ENCODE data around the gene CC2D2A.
A peak's percentile ranks its signal among the peaks of the same experiment; 100 is the strongest.

DNA sequence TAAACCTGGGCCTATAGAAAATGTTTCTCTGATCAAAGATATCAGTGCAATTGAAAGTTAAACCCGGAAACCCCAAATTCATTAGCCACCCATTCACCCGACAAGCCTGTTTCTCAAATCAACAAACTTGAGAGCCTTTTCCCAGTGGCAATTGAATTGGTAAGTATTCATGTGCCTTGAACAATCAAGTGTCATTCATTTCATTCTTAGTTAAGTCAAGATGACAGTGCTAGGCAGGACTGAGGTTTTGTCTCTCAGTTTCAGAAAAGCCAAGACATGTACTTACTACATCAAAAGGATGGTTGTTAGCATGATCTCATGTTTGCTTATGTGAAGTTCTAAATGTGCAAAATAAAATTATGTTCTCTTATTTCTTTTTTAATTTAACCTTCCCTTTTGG, 32.3 kb downstream of the CC2D2A start:
- TF ChIP-seq, protein P1, sequence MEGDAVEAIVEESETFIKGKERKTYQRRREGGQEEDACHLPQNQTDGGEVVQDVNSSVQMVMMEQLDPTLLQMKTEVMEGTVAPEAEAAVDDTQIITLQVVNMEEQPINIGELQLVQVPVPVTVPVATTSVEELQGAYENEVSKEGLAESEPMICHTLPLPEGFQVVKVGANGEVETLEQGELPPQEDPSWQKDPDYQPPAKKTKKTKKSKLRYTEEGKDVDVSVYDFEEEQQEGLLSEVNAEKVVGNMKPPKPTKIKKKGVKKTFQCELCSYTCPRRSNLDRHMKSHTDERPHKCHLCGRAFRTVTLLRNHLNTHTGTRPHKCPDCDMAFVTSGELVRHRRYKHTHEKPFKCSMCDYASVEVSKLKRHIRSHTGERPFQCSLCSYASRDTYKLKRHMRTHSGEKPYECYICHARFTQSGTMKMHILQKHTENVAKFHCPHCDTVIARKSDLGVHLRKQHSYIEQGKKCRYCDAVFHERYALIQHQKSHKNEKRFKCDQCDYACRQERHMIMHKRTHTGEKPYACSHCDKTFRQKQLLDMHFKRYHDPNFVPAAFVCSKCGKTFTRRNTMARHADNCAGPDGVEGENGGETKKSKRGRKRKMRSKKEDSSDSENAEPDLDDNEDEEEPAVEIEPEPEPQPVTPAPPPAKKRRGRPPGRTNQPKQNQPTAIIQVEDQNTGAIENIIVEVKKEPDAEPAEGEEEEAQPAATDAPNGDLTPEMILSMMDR (IDR thresholded peaks at IDR 0.05; ENCODE audit: poor library complexity, severe bottlenecking): no peak
- TF ChIP-seq TAF1 (IDR thresholded peaks at IDR 0.05; ENCODE audit: low read depth) (no peak), POLR2AphosphoS5 (IDR thresholded peaks at IDR 0.05) (peak; percentile 11), EZH2 (IDR thresholded peaks at IDR 0.05; ENCODE audit: borderline replicate concordance, insufficient read depth, low read length, poor library complexity, severe bottlenecking) (no peak), MXI1 (conservative IDR thresholded peaks at IDR 0.05; ENCODE audit: poor library complexity, severe bottlenecking) (no peak), EP300 (conservative IDR thresholded peaks at IDR 0.05; ENCODE audit: poor library complexity, severe bottlenecking) (peak; percentile 69)
- TF ChIP-seq, protein P2, sequence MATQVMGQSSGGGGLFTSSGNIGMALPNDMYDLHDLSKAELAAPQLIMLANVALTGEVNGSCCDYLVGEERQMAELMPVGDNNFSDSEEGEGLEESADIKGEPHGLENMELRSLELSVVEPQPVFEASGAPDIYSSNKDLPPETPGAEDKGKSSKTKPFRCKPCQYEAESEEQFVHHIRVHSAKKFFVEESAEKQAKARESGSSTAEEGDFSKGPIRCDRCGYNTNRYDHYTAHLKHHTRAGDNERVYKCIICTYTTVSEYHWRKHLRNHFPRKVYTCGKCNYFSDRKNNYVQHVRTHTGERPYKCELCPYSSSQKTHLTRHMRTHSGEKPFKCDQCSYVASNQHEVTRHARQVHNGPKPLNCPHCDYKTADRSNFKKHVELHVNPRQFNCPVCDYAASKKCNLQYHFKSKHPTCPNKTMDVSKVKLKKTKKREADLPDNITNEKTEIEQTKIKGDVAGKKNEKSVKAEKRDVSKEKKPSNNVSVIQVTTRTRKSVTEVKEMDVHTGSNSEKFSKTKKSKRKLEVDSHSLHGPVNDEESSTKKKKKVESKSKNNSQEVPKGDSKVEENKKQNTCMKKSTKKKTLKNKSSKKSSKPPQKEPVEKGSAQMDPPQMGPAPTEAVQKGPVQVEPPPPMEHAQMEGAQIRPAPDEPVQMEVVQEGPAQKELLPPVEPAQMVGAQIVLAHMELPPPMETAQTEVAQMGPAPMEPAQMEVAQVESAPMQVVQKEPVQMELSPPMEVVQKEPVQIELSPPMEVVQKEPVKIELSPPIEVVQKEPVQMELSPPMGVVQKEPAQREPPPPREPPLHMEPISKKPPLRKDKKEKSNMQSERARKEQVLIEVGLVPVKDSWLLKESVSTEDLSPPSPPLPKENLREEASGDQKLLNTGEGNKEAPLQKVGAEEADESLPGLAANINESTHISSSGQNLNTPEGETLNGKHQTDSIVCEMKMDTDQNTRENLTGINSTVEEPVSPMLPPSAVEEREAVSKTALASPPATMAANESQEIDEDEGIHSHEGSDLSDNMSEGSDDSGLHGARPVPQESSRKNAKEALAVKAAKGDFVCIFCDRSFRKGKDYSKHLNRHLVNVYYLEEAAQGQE (IDR thresholded peaks at IDR 0.05; ENCODE audit: borderline replicate concordance): no peak

All from neural cell (in vitro differentiated cells).